Adrenal gland (tissue), 5 donors: Measurements from ENCODE around the gene ATP8A2.

Source experiments
- POLR2A ChIP-seq, 2 donors: fragments of 450-650 bp; IDR thresholded peaks; one replicate each; pipeline ENCODE4 v1.6.1; 2017; ENCODE audit warnings: antibody characterized with exemption in 2 of 2, mild to moderate bottlenecking in 2 of 2, moderate library complexity in 1 of 2
- TF ChIP-seq, protein P1 (sequence below), 6 experiments: fragments of 450-650 bp in 4 of 6; fragments of 200-600 bp in 2 of 6; sonication (generic) in 1 of 6; IDR thresholded peaks; 1 replicate in 5 of 6; 2 replicates in 1 of 6; pipeline versions ENCODE4 v1.5.1 to v1.8.0; 2016 to 2021; ENCODE audit warnings: antibody characterized with exemption in 6 of 6, mild to moderate bottlenecking in 2 of 6, moderate library complexity in 1 of 6
- donor health status: DM: no; HTN: no; CAD: no.

DNA sequence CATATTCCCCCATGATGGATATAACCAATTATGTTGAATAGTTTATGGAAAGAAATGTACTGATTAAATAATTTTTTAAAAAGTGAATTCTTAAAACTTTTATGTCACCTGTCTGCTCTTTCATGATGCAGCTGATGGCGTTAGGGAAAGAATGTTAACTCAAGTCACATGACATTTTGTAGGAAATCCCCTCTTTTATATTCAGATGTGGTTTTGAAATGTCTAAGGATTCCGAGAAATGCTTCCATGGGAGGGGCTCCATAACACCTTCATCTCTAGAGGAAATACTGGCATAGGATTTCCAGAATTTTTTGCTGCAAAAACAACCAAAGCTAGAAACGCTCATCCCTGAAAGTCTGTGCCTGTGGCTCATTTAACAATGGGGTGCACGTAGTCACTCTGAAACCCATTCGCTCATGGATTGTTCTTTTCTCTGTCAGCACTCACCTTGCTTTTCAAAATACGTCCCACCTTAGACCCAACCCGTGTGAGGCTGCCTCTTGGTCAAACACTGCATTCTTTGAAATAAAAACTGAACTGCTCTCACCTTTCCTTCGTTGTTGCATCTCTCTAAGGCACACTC, 391.1 kb downstream of the ATP8A2 start:
- TF ChIP-seq, protein P1, sequence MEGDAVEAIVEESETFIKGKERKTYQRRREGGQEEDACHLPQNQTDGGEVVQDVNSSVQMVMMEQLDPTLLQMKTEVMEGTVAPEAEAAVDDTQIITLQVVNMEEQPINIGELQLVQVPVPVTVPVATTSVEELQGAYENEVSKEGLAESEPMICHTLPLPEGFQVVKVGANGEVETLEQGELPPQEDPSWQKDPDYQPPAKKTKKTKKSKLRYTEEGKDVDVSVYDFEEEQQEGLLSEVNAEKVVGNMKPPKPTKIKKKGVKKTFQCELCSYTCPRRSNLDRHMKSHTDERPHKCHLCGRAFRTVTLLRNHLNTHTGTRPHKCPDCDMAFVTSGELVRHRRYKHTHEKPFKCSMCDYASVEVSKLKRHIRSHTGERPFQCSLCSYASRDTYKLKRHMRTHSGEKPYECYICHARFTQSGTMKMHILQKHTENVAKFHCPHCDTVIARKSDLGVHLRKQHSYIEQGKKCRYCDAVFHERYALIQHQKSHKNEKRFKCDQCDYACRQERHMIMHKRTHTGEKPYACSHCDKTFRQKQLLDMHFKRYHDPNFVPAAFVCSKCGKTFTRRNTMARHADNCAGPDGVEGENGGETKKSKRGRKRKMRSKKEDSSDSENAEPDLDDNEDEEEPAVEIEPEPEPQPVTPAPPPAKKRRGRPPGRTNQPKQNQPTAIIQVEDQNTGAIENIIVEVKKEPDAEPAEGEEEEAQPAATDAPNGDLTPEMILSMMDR (IDR thresholded peaks at IDR 0.05): no peak
- TF ChIP-seq POLR2A (IDR thresholded peaks at IDR 0.05): no peak
